ENCODE results near the gene WNT1. TPM values are rescaled to one million over a fixed set of nuclear protein-coding genes. Genes with fewer than 3 reads are reported as not detected.

Gene WNT1
- total and polyA plus RNA-seq, 9 of the 15 experiments (the other 6 are each of a cell fraction or from before 2014, with no cell fraction given), result not detected

DNA sequence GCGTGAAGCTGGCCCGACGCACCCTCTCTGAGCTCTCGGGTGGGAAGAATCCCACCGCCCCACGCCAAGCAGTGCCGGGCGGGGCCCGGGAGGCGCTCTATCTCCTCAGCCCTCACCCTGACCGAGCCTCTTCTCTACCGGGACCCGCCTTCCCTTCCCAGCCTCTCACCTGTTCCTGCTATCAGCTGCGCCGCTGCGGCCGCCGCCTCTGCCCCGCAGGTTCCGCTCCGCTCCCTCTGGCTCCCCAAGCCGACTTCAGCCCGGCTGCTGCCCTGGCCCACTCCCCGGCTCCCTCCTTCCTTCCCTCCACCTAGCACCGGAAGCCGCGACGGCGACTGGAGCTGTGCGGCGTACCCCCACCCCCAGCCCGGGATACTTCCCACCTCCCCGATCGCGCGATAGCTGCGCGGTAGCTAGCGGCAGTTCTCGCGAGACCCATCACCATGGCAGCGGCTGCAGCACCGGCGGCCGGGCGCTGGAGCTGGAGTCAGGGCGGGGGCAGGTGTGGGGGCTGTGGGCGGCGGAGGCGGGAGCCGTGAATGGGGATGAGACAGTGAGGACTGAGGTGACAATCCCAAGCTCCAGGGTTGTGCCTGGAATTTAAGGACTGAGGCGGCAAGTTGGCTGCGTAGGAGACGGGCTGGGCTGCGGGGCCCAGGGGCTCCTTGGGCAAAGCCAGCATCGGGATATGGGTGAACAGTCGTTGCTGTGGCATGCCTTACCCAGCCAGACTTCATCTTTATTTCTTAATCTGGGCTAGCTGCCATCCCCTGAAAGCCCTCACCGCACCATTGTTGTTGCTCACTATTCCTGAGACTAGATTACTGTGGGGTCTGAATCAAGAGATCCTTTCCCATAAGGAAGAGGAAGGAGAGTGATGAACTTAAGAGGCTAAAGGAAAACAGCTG is 20.7 kb upstream of the WNT1 start, which contains the start of gene ARF3 (continued):
- TF ChIP-seq, protein P1, sequence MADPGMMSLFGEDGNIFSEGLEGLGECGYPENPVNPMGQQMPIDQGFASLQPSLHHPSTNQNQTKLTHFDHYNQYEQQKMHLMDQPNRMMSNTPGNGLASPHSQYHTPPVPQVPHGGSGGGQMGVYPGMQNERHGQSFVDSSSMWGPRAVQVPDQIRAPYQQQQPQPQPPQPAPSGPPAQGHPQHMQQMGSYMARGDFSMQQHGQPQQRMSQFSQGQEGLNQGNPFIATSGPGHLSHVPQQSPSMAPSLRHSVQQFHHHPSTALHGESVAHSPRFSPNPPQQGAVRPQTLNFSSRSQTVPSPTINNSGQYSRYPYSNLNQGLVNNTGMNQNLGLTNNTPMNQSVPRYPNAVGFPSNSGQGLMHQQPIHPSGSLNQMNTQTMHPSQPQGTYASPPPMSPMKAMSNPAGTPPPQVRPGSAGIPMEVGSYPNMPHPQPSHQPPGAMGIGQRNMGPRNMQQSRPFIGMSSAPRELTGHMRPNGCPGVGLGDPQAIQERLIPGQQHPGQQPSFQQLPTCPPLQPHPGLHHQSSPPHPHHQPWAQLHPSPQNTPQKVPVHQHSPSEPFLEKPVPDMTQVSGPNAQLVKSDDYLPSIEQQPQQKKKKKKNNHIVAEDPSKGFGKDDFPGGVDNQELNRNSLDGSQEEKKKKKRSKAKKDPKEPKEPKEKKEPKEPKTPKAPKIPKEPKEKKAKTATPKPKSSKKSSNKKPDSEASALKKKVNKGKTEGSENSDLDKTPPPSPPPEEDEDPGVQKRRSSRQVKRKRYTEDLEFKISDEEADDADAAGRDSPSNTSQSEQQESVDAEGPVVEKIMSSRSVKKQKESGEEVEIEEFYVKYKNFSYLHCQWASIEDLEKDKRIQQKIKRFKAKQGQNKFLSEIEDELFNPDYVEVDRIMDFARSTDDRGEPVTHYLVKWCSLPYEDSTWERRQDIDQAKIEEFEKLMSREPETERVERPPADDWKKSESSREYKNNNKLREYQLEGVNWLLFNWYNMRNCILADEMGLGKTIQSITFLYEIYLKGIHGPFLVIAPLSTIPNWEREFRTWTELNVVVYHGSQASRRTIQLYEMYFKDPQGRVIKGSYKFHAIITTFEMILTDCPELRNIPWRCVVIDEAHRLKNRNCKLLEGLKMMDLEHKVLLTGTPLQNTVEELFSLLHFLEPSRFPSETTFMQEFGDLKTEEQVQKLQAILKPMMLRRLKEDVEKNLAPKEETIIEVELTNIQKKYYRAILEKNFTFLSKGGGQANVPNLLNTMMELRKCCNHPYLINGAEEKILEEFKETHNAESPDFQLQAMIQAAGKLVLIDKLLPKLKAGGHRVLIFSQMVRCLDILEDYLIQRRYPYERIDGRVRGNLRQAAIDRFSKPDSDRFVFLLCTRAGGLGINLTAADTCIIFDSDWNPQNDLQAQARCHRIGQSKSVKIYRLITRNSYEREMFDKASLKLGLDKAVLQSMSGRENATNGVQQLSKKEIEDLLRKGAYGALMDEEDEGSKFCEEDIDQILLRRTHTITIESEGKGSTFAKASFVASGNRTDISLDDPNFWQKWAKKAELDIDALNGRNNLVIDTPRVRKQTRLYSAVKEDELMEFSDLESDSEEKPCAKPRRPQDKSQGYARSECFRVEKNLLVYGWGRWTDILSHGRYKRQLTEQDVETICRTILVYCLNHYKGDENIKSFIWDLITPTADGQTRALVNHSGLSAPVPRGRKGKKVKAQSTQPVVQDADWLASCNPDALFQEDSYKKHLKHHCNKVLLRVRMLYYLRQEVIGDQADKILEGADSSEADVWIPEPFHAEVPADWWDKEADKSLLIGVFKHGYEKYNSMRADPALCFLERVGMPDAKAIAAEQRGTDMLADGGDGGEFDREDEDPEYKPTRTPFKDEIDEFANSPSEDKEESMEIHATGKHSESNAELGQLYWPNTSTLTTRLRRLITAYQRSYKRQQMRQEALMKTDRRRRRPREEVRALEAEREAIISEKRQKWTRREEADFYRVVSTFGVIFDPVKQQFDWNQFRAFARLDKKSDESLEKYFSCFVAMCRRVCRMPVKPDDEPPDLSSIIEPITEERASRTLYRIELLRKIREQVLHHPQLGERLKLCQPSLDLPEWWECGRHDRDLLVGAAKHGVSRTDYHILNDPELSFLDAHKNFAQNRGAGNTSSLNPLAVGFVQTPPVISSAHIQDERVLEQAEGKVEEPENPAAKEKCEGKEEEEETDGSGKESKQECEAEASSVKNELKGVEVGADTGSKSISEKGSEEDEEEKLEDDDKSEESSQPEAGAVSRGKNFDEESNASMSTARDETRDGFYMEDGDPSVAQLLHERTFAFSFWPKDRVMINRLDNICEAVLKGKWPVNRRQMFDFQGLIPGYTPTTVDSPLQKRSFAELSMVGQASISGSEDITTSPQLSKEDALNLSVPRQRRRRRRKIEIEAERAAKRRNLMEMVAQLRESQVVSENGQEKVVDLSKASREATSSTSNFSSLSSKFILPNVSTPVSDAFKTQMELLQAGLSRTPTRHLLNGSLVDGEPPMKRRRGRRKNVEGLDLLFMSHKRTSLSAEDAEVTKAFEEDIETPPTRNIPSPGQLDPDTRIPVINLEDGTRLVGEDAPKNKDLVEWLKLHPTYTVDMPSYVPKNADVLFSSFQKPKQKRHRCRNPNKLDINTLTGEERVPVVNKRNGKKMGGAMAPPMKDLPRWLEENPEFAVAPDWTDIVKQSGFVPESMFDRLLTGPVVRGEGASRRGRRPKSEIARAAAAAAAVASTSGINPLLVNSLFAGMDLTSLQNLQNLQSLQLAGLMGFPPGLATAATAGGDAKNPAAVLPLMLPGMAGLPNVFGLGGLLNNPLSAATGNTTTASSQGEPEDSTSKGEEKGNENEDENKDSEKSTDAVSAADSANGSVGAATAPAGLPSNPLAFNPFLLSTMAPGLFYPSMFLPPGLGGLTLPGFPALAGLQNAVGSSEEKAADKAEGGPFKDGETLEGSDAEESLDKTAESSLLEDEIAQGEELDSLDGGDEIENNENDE (IDR thresholded peaks at IDR 0.05; ENCODE audit: low read depth, low read length), result no peak
- TF ChIP-seq CSDE1 (IDR thresholded peaks at IDR 0.05) (peak in 1 of 2 experiments; percentile 67; a peak in 1 of 4 replicates), EP400 (IDR thresholded peaks at IDR 0.05) (peak; percentile 49), MED1 (CRISPR knock-in tag; IDR thresholded peaks at IDR 0.05; ENCODE audit: borderline replicate concordance) (no peak), CEBPB (tag; IDR thresholded peaks at IDR 0.05) (no peak), HDAC3 (IDR thresholded peaks at IDR 0.05; ENCODE audit: borderline replicate concordance, partially characterized antibody) (peak; percentile 87)
- TF ChIP-seq, protein P2, sequence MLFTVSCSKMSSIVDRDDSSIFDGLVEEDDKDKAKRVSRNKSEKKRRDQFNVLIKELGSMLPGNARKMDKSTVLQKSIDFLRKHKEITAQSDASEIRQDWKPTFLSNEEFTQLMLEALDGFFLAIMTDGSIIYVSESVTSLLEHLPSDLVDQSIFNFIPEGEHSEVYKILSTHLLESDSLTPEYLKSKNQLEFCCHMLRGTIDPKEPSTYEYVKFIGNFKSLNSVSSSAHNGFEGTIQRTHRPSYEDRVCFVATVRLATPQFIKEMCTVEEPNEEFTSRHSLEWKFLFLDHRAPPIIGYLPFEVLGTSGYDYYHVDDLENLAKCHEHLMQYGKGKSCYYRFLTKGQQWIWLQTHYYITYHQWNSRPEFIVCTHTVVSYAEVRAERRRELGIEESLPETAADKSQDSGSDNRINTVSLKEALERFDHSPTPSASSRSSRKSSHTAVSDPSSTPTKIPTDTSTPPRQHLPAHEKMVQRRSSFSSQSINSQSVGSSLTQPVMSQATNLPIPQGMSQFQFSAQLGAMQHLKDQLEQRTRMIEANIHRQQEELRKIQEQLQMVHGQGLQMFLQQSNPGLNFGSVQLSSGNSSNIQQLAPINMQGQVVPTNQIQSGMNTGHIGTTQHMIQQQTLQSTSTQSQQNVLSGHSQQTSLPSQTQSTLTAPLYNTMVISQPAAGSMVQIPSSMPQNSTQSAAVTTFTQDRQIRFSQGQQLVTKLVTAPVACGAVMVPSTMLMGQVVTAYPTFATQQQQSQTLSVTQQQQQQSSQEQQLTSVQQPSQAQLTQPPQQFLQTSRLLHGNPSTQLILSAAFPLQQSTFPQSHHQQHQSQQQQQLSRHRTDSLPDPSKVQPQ (CRISPR knock-in tag; IDR thresholded peaks at IDR 0.05; ENCODE audit: borderline replicate concordance), result no peak

Measured in K562 (cell line).